Heart right ventricle (tissue), 16 donors: ENCODE data around the gene MIA3. TPM values are rescaled to one million over a fixed set of nuclear protein-coding genes. Genes with fewer than 3 reads are reported as not detected.

ENCODE experiments used
- ATAC-seq, 8 donors: fragments of 200-7000 bp; cut with Tn5 transposase; one replicate each; pipeline ENCODE4 v1.9.1; 2020; ENCODE audit warnings: mild to moderate bottlenecking in 8 of 8, moderate library complexity in 8 of 8, moderate number of reproducible peaks in 1 of 8
- DNase-seq, 2 donors: peaks; one replicate each; pipeline ENCODE4 v3.0.0-alpha.2; 2020
- H3K27ac ChIP-seq, 10 donors: fragments of 200-600 bp; sonication (generic) in 2 of 10; one replicate each; pipeline versions ENCODE4 v1.5.0 to v1.8.0; 2020 to 2022; ENCODE audit warnings: mild to moderate bottlenecking in 3 of 10
- H3K27me3 ChIP-seq, 7 donors: fragments of 200-600 bp; one replicate each; pipeline ENCODE4 v1.8.0; 2021 to 2022; ENCODE audit warnings: mild to moderate bottlenecking in 2 of 7
- H3K36me3 ChIP-seq, 9 donors: fragments of 200-600 bp; sonication (generic) in 1 of 9; one replicate each; pipeline versions ENCODE4 v1.5.0 to v1.8.0; 2020 to 2022; ENCODE audit warnings: mild to moderate bottlenecking in 2 of 9
- H3K4me1 ChIP-seq, 9 donors: fragments of 200-600 bp; sonication (generic) in 1 of 9; one replicate each; pipeline versions ENCODE4 v1.5.0 to v1.8.0; 2020 to 2022; ENCODE audit warnings: mild to moderate bottlenecking in 4 of 9
- H3K4me3 ChIP-seq, 10 donors: fragments of 200-600 bp; sonication (generic) in 2 of 10; one replicate each; pipeline versions ENCODE4 v1.5.0 to v1.8.0; 2020 to 2022; ENCODE audit warnings: mild to moderate bottlenecking in 7 of 10, moderate library complexity in 2 of 10
- H3K9me3 ChIP-seq, 11 donors: fragments of 200-600 bp in 10 of 11; sonication (generic) in 2 of 11; one replicate each; pipeline versions ENCODE4 v1.5.0 to v1.8.0; 2013 to 2022; ENCODE audit warnings: mild to moderate bottlenecking in 2 of 11, control low read depth in 1 of 11, moderate library complexity in 1 of 11
- CTCF ChIP-seq, 9 donors: fragments of 200-600 bp; sonication (generic) in 2 of 9; IDR thresholded peaks; one replicate each; pipeline versions ENCODE4 v1.5.0 to v1.8.0; 2021 to 2022; ENCODE audit warnings: antibody characterized with exemption in 9 of 9, mild to moderate bottlenecking in 5 of 9, moderate library complexity in 1 of 9
- WGBS, 2 donors: extraction: QIAGEN DNeasy Blood & Tissue Kit; methylation state at CpG; one replicate each; pipeline ENCODE4 v1.1.7; 2013; ENCODE audit warnings: inconsistent platforms in 1 of 2; 5-methylcytosine and 5-hydroxymethylcytosine counted together
- intact Hi-C, 10 donors: fragments of 100-400 bp; cut with DNase I; formaldehyde crosslinking; loops; one replicate each; pipeline versions ENCODE4 v1.11.1 to v1.14.2; 2022
- polyA plus RNA-seq, 2 donors: library from polyadenylated mRNA; stranded (reverse); fragments of 200-250 nt; gene quantifications; one replicate each; pipeline ENCODE4 v1.2.3, GENCODE V29; 2013
- total RNA-seq, 10 donors: library from RNA; stranded (reverse); fragmentation: NEBNext Ultra II Directional in 3 of 10; extraction: Animal tissue kit (Norgen Biotek cat#: 25700) in 3 of 10; gene quantifications; one replicate each; pipeline versions ENCODE4 v1.2.1 to v1.2.4, GENCODE V29; 2021 to 2023
- donor health status: Arrhythmogenic right ventricular cardiomyopathy.
- donor health status: ischemic (EF 13 %, LVEDD 7.1; RV severe dilation, severe dysfunction).
- donor health status: healthy with polysubstance abuse.
- donor health status: DM: no; HTN: yes; CAD: no.
- donor health status: DM: no; HTN: no; CAD: no.
- donor health status: ischemic (EF 25% LVEDD 6.9; RV normal size, moderate dysfunction).
- donor health status: ischemic (EF 25% LVEDD 5.7; RV mildly dilated, moderate dysfunction).
- donor health status: healthy.
- donor health status: DM: yes; HTN: yes; CAD: no.
- donor health status: Ischemic cardiomyopathy.
- donor health status: ischemic (EF 35%, LVEDD 5.7; RV mildly dilated, moderate dysfunction).
- donor health status: nonischemic (EF 11% LVEDD 7.7; RV severe dilation, severe dysfunction).
- donor health status: DM: yes; HTN: yes; CAD: no.
- donor health status: PGD.
- donor health status: ischemic (EF 29% LVEDD 5.4; RV normal size, mild dysfunction).
- donor health status: nonischemic (EF 23%, LVEDD 6.1; RV moderate dilation, normal function).

The MIA3 gene
- total and polyA plus RNA-seq, 12 donors, result 22.8 to 72.5 (median 56.5) TPM

GRCh38 chr1:222620566-222620965 is 2.7 kb downstream of the MIA3 start:
- DNase-seq (no peak), ATAC-seq (no peak)
- intact Hi-C loops, result no loop called here
- Histone ChIP-seq H3K36me3 (peaks cover 0 to 45% (median 14%) of the 10 kb centered on the region in 9 donors), H3K9me3 (no peaks in the 10 kb centered on the region), H3K27ac (no peak overlapping the region), H3K4me3 (no peak overlapping the region), H3K4me1 (peaks cover 0 to 25% (median 18%) of the 10 kb centered on the region in 9 donors), H3K27me3 (peaks cover 0 to under 1% (median 0%) of the 10 kb centered on the region in 7 donors)
- TF ChIP-seq CTCF (IDR thresholded peaks at IDR 0.05), result no peak
- 87% methylated on average over 2 of the region's 2 CpGs for WGBS, 2 donors

GRCh38 chr1:222622765-222623164 is 4.9 kb downstream of the MIA3 start:
- 84 to 85% methylated on average over 5 of the region's 5 CpGs for WGBS, 2 donors

GRCh38 chr1:222623458-222623857 is 5.6 kb downstream of the MIA3 start:
- TF ChIP-seq CTCF (IDR thresholded peaks at IDR 0.05), result no peak
- H3K4me1 ChIP-seq, result peaks cover 0 to 18% (median 13%) of the 10 kb centered on the region in 9 donors
- DNase-seq, result no peak
- intact Hi-C loops, result no loop called here
- H3K36me3 ChIP-seq, result peaks cover 0 to 74% (median 33%) of the 10 kb centered on the region in 9 donors
- no peak for ATAC-seq
- no peaks in the 10 kb centered on the region for H3K27me3 ChIP-seq
- H3K9me3 ChIP-seq, result no peaks in the 10 kb centered on the region
- no peak overlapping the region for H3K4me3 ChIP-seq
- no peak overlapping the region for H3K27ac ChIP-seq

More at GRCh38 chr1:222622765-222623164, 4.9 kb downstream of the MIA3 start:
- no peak for DNase-seq
- Histone ChIP-seq H3K4me1 (peaks cover 0 to 18% (median 13%) of the 10 kb centered on the region in 9 donors), H3K27ac (no peak overlapping the region), H3K9me3 (no peaks in the 10 kb centered on the region), H3K27me3 (no peaks in the 10 kb centered on the region), H3K36me3 (peaks cover 0 to 67% (median 26%) of the 10 kb centered on the region in 9 donors), H3K4me3 (no peak overlapping the region)
- no peak for ATAC-seq
- intact Hi-C loops, result no loop called here
- no peak for TF ChIP-seq CTCF (IDR thresholded peaks at IDR 0.05)

- intact Hi-C loops, result no loop called here
- H3K36me3 ChIP-seq, result peaks cover 0 to 82% (median 40%) of the 10 kb centered on the region in 9 donors
- no peaks in the 10 kb centered on the region for H3K9me3 ChIP-seq
These were observed 6.3 kb downstream of the MIA3 start for GRCh38 chr1:222624214-222624613.

More at GRCh38 chr1:222624214-222624613, 6.3 kb downstream of the MIA3 start:
- whole genome bisulfite sequencing, 2 donors, result 66 to 80% methylated on average over 7 of the region's 7 CpGs
- DNase-seq (no peak), ATAC-seq (no peak)
- Histone ChIP-seq H3K27me3 (no peaks in the 10 kb centered on the region), H3K27ac (no peak overlapping the region), H3K4me3 (no peak overlapping the region), H3K4me1 (peaks cover 0 to 12% (median 8%) of the 10 kb centered on the region in 9 donors)
- TF ChIP-seq CTCF (IDR thresholded peaks at IDR 0.05), result no peak
